HEK293 (cell line): Measurements from ENCODE around the gene CCDC149.

Experiments used
- CTCF ChIA-PET: fragments of 350-600 bp; formaldehyde crosslinking; extraction: SDS; loops from one replicate; lab custom pipeline; 2021; ENCODE audit warnings: antibody characterized with exemption; lab: Yijun Ruan, JAX
- POLR2A ChIA-PET: fragments of 300-600 bp; formaldehyde crosslinking; extraction: SDS; loops from one replicate; lab custom pipeline; 2020; ENCODE audit warnings: antibody characterized with exemption, inconsistent platforms; lab: Yijun Ruan, JAX
- H3K27ac ChIP-seq: fragments of 200-500 bp; sonication (Bioruptor generic); 2 replicates; pipeline ENCODE4 v1.5.1; 2014; ENCODE audit warnings: low read depth, low read length, control low read depth, inconsistent platforms; ENCODE audit errors: extremely low read depth
- H3K36me3 ChIP-seq, 2 experiments: fragments of 200-500 bp in 1 of 2; sonication (Bioruptor generic) in 1 of 2; 1 replicate in 1 of 2; 2 replicates in 1 of 2; pipeline ENCODE4 v1.5.1; 2014 to 2017; ENCODE audit warnings: inconsistent platforms in 2 of 2, low read length in 2 of 2; ENCODE audit not compliant: control insufficient read depth in 2 of 2, insufficient read depth in 1 of 2
- H3K4me1 ChIP-seq: fragments of 200-500 bp; sonication (Bioruptor generic); 2 replicates; pipeline ENCODE4 v1.5.1; 2014; ENCODE audit warnings: mild to moderate bottlenecking, low read length, inconsistent platforms; ENCODE audit not compliant: control insufficient read depth, insufficient read depth
- H3K4me3 ChIP-seq: 2 replicates; pipeline ENCODE4 v1.5.1; 2011; ENCODE audit warnings: low read depth, mild to moderate bottlenecking, control low read depth, low read length, moderate library complexity
- H3K9me3 ChIP-seq: fragments of 200-500 bp; sonication (Bioruptor generic); 2 replicates; pipeline ENCODE4 v1.5.1; 2014; ENCODE audit warnings: low read depth, low read length, inconsistent platforms; ENCODE audit not compliant: control insufficient read depth, insufficient read depth
- HOXD13 ChIP-seq: sonication (generic); formaldehyde crosslinking; IDR thresholded peaks from 2 replicates; pipeline ENCODE4 v1.8.0; 2022; ENCODE audit warnings: missing genetic modification reagents, borderline replicate concordance
- KLF1 ChIP-seq: fragments of 450-650 bp; formaldehyde crosslinking; IDR thresholded peaks from 2 replicates; pipeline ENCODE4 v1.5.1; 2016; ENCODE audit warnings: missing biosample characterization, missing genetic modification characterization
- KLF8 ChIP-seq: fragments of 450-650 bp; formaldehyde crosslinking; IDR thresholded peaks from 2 replicates; pipeline ENCODE4 v1.5.1; 2016; ENCODE audit warnings: missing biosample characterization, missing genetic modification characterization
- MYNN ChIP-seq: fragments of 450-650 bp; formaldehyde crosslinking; IDR thresholded peaks from 2 replicates; pipeline ENCODE4 v1.5.1; 2016; ENCODE audit warnings: missing biosample characterization, missing genetic modification characterization, borderline replicate concordance
- MZF1 ChIP-seq: fragments of 450-650 bp; formaldehyde crosslinking; IDR thresholded peaks from 2 replicates; pipeline ENCODE4 v1.5.1; 2017; ENCODE audit warnings: missing biosample characterization, missing genetic modification characterization, borderline replicate concordance
- SP2 ChIP-seq: fragments of 450-650 bp; formaldehyde crosslinking; IDR thresholded peaks from 2 replicates; pipeline ENCODE4 v1.5.1; 2016; ENCODE audit warnings: missing biosample characterization, missing genetic modification characterization
- ZNF121 ChIP-seq: fragments of 450-650 bp; formaldehyde crosslinking; IDR thresholded peaks from 2 replicates; pipeline ENCODE4 v1.5.1; 2016; ENCODE audit warnings: missing biosample characterization, missing genetic modification characterization
- ZNF169 ChIP-seq: fragments of 450-650 bp; formaldehyde crosslinking; IDR thresholded peaks from 2 replicates; pipeline ENCODE4 v1.5.1; 2016; ENCODE audit warnings: missing biosample characterization, missing genetic modification characterization
- ZNF19 ChIP-seq: fragments of 450-650 bp; formaldehyde crosslinking; IDR thresholded peaks from 2 replicates; pipeline ENCODE4; 2016; ENCODE audit warnings: missing biosample characterization, missing genetic modification characterization, low read depth
- ZNF239 ChIP-seq: fragments of 450-650 bp; formaldehyde crosslinking; IDR thresholded peaks from 2 replicates; pipeline ENCODE4 v1.5.1; 2016; ENCODE audit warnings: missing biosample characterization, missing genetic modification characterization
- ZNF311 ChIP-seq: fragments of 450-650 bp; formaldehyde crosslinking; IDR thresholded peaks from 2 replicates; pipeline ENCODE4 v1.5.1; 2017; ENCODE audit warnings: missing biosample characterization, missing genetic modification characterization, borderline replicate concordance
- ZNF354C ChIP-seq: fragments of 450-650 bp; formaldehyde crosslinking; IDR thresholded peaks from 2 replicates; pipeline ENCODE4 v1.5.1; 2016; ENCODE audit warnings: missing biosample characterization, missing genetic modification characterization, low read depth, borderline replicate concordance
- ZNF571 ChIP-seq: fragments of 450-650 bp; formaldehyde crosslinking; IDR thresholded peaks from 2 replicates; pipeline ENCODE4 v1.5.0; 2017; ENCODE audit warnings: missing biosample characterization, missing genetic modification characterization
- ZNF792 ChIP-seq: fragments of 450-650 bp; formaldehyde crosslinking; IDR thresholded peaks from 2 replicates; pipeline ENCODE4 v1.5.1; 2016; ENCODE audit warnings: missing biosample characterization, missing genetic modification characterization
- TF ChIP-seq, protein P1 (sequence below): fragments of 450-650 bp; formaldehyde crosslinking; IDR thresholded peaks from 2 replicates; pipeline ENCODE4 v1.5.1; 2017; ENCODE audit warnings: missing biosample characterization, missing genetic modification characterization
- TF ChIP-seq, protein P2 (sequence below): fragments of 450-650 bp; formaldehyde crosslinking; IDR thresholded peaks from 2 replicates; pipeline ENCODE4 v1.5.1; 2016; ENCODE audit warnings: missing biosample characterization, missing genetic modification characterization, borderline replicate concordance
- TF ChIP-seq, protein P3 (sequence below): fragments of 450-650 bp; formaldehyde crosslinking; IDR thresholded peaks from 2 replicates; pipeline ENCODE4 v1.5.1; 2016; ENCODE audit warnings: missing biosample characterization, missing genetic modification characterization, borderline replicate concordance
- TF ChIP-seq, protein P4 (sequence below): fragments of 450-650 bp; formaldehyde crosslinking; IDR thresholded peaks from 2 replicates; pipeline ENCODE4 v1.5.1; 2016; ENCODE audit warnings: missing biosample characterization, missing genetic modification characterization
- TF ChIP-seq, protein P5 (sequence below): fragments of 450-650 bp; formaldehyde crosslinking; IDR thresholded peaks from 2 replicates; pipeline ENCODE4 v1.5.1; 2016; ENCODE audit warnings: missing biosample characterization, missing genetic modification characterization
- TF ChIP-seq, protein P6 (sequence below): fragments of 450-650 bp; formaldehyde crosslinking; IDR thresholded peaks from 2 replicates; pipeline ENCODE4 v1.5.1; 2016; ENCODE audit warnings: missing biosample characterization, missing genetic modification characterization

Gene CCDC149

DNA sequence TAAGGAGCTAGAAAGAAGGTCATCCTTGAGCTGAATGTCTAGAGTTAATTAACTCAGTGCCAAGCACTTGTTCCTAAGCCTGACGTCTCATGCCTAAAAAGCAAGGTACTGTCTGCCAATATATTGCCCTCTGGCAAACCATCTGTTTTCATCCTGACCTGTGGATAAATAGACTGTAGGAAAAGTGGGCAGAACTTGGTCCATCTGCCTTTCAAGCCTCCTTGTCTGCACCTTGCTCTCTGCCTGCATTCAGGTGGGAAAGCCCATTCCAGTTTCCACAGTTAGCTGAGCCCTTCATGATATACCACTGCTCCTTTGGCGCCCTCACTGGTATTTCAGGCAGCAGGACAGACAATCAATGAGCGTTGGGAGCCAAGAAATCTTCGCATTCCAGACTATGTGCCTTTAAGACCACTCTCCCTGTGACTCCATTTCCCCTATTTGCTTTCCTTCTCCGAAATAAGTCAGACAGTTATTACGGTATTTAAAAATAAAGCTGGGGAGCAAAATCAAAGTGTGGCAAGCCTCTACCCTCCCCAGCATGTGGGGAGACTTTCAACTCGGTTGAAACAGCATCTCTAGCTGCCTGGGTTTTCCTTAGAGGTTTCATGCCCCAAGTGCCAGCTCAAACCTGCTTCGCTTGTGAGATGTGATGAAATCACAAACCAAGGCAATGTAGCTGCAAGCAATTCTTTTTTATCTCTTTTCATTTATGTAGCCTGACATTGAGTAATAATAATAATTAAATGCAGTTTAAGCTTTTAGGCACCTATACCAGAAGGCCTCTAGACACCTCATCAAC, 2.5 kb upstream of the CCDC149 start (continued):
- TF ChIP-seq ZNF239 (tag by site-specific recombination), result no peak
- TF ChIP-seq, protein P1, sequence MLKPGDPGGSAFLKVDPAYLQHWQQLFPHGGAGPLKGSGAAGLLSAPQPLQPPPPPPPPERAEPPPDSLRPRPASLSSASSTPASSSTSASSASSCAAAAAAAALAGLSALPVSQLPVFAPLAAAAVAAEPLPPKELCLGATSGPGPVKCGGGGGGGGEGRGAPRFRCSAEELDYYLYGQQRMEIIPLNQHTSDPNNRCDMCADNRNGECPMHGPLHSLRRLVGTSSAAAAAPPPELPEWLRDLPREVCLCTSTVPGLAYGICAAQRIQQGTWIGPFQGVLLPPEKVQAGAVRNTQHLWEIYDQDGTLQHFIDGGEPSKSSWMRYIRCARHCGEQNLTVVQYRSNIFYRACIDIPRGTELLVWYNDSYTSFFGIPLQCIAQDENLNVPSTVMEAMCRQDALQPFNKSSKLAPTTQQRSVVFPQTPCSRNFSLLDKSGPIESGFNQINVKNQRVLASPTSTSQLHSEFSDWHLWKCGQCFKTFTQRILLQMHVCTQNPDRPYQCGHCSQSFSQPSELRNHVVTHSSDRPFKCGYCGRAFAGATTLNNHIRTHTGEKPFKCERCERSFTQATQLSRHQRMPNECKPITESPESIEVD (tag by site-specific recombination), result no peak
- TF ChIP-seq, protein P2, sequence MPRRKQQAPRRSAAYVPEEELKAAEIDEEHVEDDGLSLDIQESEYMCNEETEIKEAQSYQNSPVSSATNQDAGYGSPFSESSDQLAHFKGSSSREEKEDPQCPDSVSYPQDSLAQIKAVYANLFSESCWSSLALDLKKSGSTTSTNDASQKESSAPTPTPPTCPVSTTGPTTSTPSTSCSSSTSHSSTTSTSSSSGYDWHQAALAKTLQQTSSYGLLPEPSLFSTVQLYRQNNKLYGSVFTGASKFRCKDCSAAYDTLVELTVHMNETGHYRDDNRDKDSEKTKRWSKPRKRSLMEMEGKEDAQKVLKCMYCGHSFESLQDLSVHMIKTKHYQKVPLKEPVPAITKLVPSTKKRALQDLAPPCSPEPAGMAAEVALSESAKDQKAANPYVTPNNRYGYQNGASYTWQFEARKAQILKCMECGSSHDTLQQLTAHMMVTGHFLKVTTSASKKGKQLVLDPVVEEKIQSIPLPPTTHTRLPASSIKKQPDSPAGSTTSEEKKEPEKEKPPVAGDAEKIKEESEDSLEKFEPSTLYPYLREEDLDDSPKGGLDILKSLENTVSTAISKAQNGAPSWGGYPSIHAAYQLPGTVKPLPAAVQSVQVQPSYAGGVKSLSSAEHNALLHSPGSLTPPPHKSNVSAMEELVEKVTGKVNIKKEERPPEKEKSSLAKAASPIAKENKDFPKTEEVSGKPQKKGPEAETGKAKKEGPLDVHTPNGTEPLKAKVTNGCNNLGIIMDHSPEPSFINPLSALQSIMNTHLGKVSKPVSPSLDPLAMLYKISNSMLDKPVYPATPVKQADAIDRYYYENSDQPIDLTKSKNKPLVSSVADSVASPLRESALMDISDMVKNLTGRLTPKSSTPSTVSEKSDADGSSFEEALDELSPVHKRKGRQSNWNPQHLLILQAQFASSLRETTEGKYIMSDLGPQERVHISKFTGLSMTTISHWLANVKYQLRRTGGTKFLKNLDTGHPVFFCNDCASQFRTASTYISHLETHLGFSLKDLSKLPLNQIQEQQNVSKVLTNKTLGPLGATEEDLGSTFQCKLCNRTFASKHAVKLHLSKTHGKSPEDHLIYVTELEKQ (tag by site-specific recombination), result no peak

DNA sequence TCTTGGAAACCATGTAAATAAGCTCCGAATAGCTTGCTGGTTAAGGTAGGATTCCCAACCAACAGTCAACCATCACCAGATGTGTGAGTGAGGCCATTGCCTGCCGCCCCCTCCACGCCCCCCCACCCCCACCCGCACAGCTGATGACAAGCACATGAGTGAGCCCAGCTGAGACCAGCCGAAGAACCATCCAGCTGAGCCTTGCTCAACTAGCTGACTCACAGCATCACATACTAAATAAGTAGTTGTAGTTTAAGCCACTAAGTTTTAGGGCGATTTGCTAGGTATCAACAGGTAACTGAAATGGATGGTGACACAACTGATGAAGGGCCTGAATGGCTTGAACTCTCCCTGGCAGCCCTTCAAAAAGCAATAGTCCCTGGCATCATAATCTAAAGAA, 1.6 kb upstream of the CCDC149 start:
- ChIA-PET CTCF (interaction anchor here (0.6 kb wide), 1 partner anchor 683 kb away, joined by 3 read pairs; no protein-coding TSS in a partner anchor), POLR2A (no interaction called here)
- no peaks in the 10 kb centered on the region for H3K36me3 ChIP-seq
- H3K4me3 ChIP-seq, result no peak overlapping the region
- H3K27ac ChIP-seq, result no peak overlapping the region
- H3K4me1 ChIP-seq, result no peaks in the 10 kb centered on the region
- TF ChIP-seq, protein P3, sequence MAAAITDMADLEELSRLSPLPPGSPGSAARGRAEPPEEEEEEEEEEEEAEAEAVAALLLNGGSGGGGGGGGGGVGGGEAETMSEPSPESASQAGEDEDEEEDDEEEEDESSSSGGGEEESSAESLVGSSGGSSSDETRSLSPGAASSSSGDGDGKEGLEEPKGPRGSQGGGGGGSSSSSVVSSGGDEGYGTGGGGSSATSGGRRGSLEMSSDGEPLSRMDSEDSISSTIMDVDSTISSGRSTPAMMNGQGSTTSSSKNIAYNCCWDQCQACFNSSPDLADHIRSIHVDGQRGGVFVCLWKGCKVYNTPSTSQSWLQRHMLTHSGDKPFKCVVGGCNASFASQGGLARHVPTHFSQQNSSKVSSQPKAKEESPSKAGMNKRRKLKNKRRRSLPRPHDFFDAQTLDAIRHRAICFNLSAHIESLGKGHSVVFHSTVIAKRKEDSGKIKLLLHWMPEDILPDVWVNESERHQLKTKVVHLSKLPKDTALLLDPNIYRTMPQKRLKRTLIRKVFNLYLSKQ (tag by site-specific recombination), result no peak
- TF ChIP-seq ZNF121 (tag by site-specific recombination) (no peak), MZF1 (tag by site-specific recombination) (no peak), ZNF19 (tag by site-specific recombination) (no peak), ZNF792 (tag by site-specific recombination) (no peak), ZNF311 (tag by site-specific recombination) (no peak), ZNF169 (tag by site-specific recombination) (no peak), KLF8 (tag by site-specific recombination) (no peak), KLF1 (tag by site-specific recombination) (no peak), HOXD13 (no peak), MYNN (tag by site-specific recombination) (no peak), ZNF354C (no peak), SP2 (tag by site-specific recombination) (no peak), ZNF571 (no peak)
- TF ChIP-seq, protein P4, sequence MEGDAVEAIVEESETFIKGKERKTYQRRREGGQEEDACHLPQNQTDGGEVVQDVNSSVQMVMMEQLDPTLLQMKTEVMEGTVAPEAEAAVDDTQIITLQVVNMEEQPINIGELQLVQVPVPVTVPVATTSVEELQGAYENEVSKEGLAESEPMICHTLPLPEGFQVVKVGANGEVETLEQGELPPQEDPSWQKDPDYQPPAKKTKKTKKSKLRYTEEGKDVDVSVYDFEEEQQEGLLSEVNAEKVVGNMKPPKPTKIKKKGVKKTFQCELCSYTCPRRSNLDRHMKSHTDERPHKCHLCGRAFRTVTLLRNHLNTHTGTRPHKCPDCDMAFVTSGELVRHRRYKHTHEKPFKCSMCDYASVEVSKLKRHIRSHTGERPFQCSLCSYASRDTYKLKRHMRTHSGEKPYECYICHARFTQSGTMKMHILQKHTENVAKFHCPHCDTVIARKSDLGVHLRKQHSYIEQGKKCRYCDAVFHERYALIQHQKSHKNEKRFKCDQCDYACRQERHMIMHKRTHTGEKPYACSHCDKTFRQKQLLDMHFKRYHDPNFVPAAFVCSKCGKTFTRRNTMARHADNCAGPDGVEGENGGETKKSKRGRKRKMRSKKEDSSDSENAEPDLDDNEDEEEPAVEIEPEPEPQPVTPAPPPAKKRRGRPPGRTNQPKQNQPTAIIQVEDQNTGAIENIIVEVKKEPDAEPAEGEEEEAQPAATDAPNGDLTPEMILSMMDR (tag by site-specific recombination), result no peak
- TF ChIP-seq, protein P5, sequence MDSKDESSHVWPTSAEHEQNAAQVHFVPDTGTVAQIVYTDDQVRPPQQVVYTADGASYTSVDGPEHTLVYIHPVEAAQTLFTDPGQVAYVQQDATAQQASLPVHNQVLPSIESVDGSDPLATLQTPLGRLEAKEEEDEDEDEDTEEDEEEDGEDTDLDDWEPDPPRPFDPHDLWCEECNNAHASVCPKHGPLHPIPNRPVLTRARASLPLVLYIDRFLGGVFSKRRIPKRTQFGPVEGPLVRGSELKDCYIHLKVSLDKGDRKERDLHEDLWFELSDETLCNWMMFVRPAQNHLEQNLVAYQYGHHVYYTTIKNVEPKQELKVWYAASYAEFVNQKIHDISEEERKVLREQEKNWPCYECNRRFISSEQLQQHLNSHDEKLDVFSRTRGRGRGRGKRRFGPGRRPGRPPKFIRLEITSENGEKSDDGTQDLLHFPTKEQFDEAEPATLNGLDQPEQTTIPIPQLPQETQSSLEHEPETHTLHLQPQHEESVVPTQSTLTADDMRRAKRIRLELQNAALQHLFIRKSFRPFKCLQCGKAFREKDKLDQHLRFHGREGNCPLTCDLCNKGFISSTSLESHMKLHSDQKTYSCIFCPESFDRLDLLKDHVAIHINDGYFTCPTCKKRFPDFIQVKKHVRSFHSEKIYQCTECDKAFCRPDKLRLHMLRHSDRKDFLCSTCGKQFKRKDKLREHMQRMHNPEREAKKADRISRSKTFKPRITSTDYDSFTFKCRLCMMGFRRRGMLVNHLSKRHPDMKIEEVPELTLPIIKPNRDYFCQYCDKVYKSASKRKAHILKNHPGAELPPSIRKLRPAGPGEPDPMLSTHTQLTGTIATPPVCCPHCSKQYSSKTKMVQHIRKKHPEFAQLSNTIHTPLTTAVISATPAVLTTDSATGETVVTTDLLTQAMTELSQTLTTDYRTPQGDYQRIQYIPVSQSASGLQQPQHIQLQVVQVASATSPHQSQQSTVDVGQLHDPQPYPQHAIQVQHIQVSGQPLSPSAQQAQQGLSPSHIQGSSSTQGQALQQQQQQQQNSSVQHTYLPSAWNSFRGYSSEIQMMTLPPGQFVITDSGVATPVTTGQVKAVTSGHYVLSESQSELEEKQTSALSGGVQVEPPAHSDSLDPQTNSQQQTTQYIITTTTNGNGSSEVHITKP (tag by site-specific recombination), result no peak
- TF ChIP-seq, protein P6, sequence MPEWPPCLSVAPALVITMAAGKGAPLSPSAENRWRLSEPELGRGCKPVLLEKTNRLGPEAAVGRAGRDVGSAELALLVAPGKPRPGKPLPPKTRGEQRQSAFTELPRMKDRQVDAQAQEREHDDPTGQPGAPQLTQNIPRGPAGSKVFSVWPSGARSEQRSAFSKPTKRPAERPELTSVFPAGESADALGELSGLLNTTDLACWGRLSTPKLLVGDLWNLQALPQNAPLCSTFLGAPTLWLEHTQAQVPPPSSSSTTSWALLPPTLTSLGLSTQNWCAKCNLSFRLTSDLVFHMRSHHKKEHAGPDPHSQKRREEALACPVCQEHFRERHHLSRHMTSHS (tag by site-specific recombination), result no peak
- H3K9me3 ChIP-seq, result no peaks in the 10 kb centered on the region
